ENCODE data around the gene ABCC3. TPM values are rescaled to one million over a fixed set of nuclear protein-coding genes. Genes with fewer than 3 reads are reported as not detected.
"Not testable (repeated sequence)": the region's sequence is repeated elsewhere in the genome, so short reads cannot be mapped to it uniquely, and the experiment has no call there.

The ABCC3 gene
- total RNA-seq, 2 donors from 2014 or later = 0.22 to 0.91 TPM

GRCh38 chr17:50703162-50703561 lies 68.5 kb downstream of the ABCC3 start:
- 95 to 98% methylated on average over 3 of the region's 3 CpGs for whole genome bisulfite sequencing, 2 experiments (ENCODE audit: insufficient coverage in 1 of 2, insufficient read length in 1 of 2)

GRCh38 chr17:50707289-50708049 lies 72.8 kb downstream of the ABCC3 start, which contains the start of gene ANKRD40:
Gene ANKRD40, minus strand, starts transcription at chr17:50707914. Its CDS starts 260 bp downstream, at chr17:50707654.
- H3K27ac ChIP-seq (ENCODE audit: low read depth, low read length) = peak within 1 kb of the TSS; percentile 82
- H3K9ac ChIP-seq (ENCODE audit: extremely low read depth, low read length, poor library complexity, severe bottlenecking) = peak within 1 kb of the TSS; percentile 70
- H3K9me3 Mint-ChIP-seq = no peaks in the 10 kb centered on the region
- no peaks in the 10 kb centered on the region for H3K9me3 ChIP-seq (ENCODE audit: control insufficient read depth, low read length)
- peak within 1 kb of the TSS; percentile 84 for H3K4me3 Mint-ChIP-seq
- peak within 1 kb of the TSS; percentile 94 for H3K4me3 ChIP-seq (ENCODE audit: low read length)
- TF ChIP-seq CTCF (conservative IDR thresholded peaks at IDR 0.05) = no peak
- H3K4me1 Mint-ChIP-seq = peaks cover 27% of the 10 kb centered on the region
- H3K36me3 Mint-ChIP-seq (ENCODE audit: low read depth) = peaks cover 20% of the 10 kb centered on the region
- H3K27ac Mint-ChIP-seq = peak within 1 kb of the TSS; percentile 96
- WGBS, 2 experiments (ENCODE audit: insufficient coverage in 1 of 2, insufficient read length in 1 of 2) = 0% methylated on average over 27 to 74 of the region's 74 CpGs
- H3K36me3 ChIP-seq (ENCODE audit: control insufficient read depth, insufficient read depth, low read length) = peaks cover 11% of the 10 kb centered on the region
- peak; percentile 93 for DNase-seq
- no peaks in the 10 kb centered on the region for H3K27me3 Mint-ChIP-seq (ENCODE audit: insufficient read depth)
- peaks cover 3% of the 10 kb centered on the region for H3K4me1 ChIP-seq (ENCODE audit: control insufficient read depth, insufficient read depth, low read length)
- H3K27me3 ChIP-seq (ENCODE audit: control insufficient read depth, insufficient read depth, low read length, poor library complexity, severe bottlenecking) = no peaks in the 10 kb centered on the region

More at GRCh38 chr17:50703162-50703561, 68.5 kb downstream of the ABCC3 start:
- H3K27ac ChIP-seq (ENCODE audit: low read depth, low read length) = no peak overlapping the region
- peaks cover 43% of the 10 kb centered on the region for H3K36me3 ChIP-seq (ENCODE audit: control insufficient read depth, insufficient read depth, low read length)
- H3K27ac Mint-ChIP-seq = peak overlapping the region; percentile 65
- DNase-seq = no peak
- H3K9me3 Mint-ChIP-seq = no peaks in the 10 kb centered on the region
- no peaks in the 10 kb centered on the region for H3K9me3 ChIP-seq (ENCODE audit: control insufficient read depth, low read length)
- no peaks in the 10 kb centered on the region for H3K27me3 ChIP-seq (ENCODE audit: control insufficient read depth, insufficient read depth, low read length, poor library complexity, severe bottlenecking)
- H3K4me3 ChIP-seq (ENCODE audit: low read length) = no peak overlapping the region
- H3K4me3 Mint-ChIP-seq = no peak overlapping the region
- no peak overlapping the region for H3K9ac ChIP-seq (ENCODE audit: extremely low read depth, low read length, poor library complexity, severe bottlenecking)
- H3K36me3 Mint-ChIP-seq (ENCODE audit: low read depth) = peaks cover 37% of the 10 kb centered on the region
- H3K27me3 Mint-ChIP-seq (ENCODE audit: insufficient read depth) = no peaks in the 10 kb centered on the region
- TF ChIP-seq CTCF (conservative IDR thresholded peaks at IDR 0.05) = no peak
- H3K4me1 ChIP-seq (ENCODE audit: control insufficient read depth, insufficient read depth, low read length) = no peaks in the 10 kb centered on the region
- peaks cover 11% of the 10 kb centered on the region for H3K4me1 Mint-ChIP-seq

GRCh38 chr17:50708050-50709000 lies 73.6 kb downstream of the ABCC3 start:
- no peaks in the 10 kb centered on the region for H3K27me3 ChIP-seq (ENCODE audit: control insufficient read depth, insufficient read depth, low read length, poor library complexity, severe bottlenecking)
- no peak for TF ChIP-seq CTCF (conservative IDR thresholded peaks at IDR 0.05)
- Mint-ChIP-seq H3K4me3 (peak overlapping the region; percentile 84), H3K27me3 (ENCODE audit: insufficient read depth) (no peaks in the 10 kb centered on the region), H3K4me1 (peaks cover 26% of the 10 kb centered on the region), H3K36me3 (ENCODE audit: low read depth) (peaks cover 18% of the 10 kb centered on the region), H3K9me3 (no peaks in the 10 kb centered on the region), H3K27ac (peak overlapping the region; percentile 95)
- H3K4me1 ChIP-seq (ENCODE audit: control insufficient read depth, insufficient read depth, low read length) = peaks cover 3% of the 10 kb centered on the region
- 55 to 59% methylated on average over 4 to 6 of the region's 6 CpGs for WGBS, 2 experiments (ENCODE audit: insufficient coverage in 1 of 2, insufficient read length in 1 of 2)
- peaks cover 5% of the 10 kb centered on the region for H3K36me3 ChIP-seq (ENCODE audit: control insufficient read depth, insufficient read depth, low read length)
- DNase-seq = peak; percentile 52
- peak overlapping the region; percentile 94 for H3K4me3 ChIP-seq (ENCODE audit: low read length)
- H3K9ac ChIP-seq (ENCODE audit: extremely low read depth, low read length, poor library complexity, severe bottlenecking) = peak overlapping the region; percentile 61
- H3K27ac ChIP-seq (ENCODE audit: low read depth, low read length) = peak overlapping the region; percentile 82
- H3K9me3 ChIP-seq (ENCODE audit: control insufficient read depth, low read length) = no peaks in the 10 kb centered on the region

- H3K27me3 ChIP-seq (ENCODE audit: control insufficient read depth, insufficient read depth, low read length, poor library complexity, severe bottlenecking); H3K36me3 ChIP-seq (ENCODE audit: control insufficient read depth, insufficient read depth, low read length); H3K27me3 Mint-ChIP-seq (ENCODE audit: insufficient read depth); H3K27ac Mint-ChIP-seq; H3K9me3 ChIP-seq (ENCODE audit: control insufficient read depth, low read length); H3K4me3 Mint-ChIP-seq; H3K27ac ChIP-seq (ENCODE audit: low read depth, low read length); H3K9ac ChIP-seq (ENCODE audit: extremely low read depth, low read length, poor library complexity, severe bottlenecking); H3K4me1 ChIP-seq (ENCODE audit: control insufficient read depth, insufficient read depth, low read length); H3K9me3 Mint-ChIP-seq; H3K4me3 ChIP-seq (ENCODE audit: low read length): not testable (repeated sequence)
- DNase-seq = peak; percentile 40
- H3K4me1 Mint-ChIP-seq = peaks cover 19% of the 10 kb centered on the region
- H3K36me3 Mint-ChIP-seq (ENCODE audit: low read depth) = peaks cover 11% of the 10 kb centered on the region
- WGBS, 2 experiments (ENCODE audit: insufficient coverage in 1 of 2, insufficient read length in 1 of 2) = 85 to 99% methylated on average over 4 of the region's 4 CpGs
Measured at GRCh38 chr17:50709053-50709452, 74.4 kb downstream of the ABCC3 start.
